ENCODE results near the gene SHANK2. TPM values are rescaled to one million over a fixed set of nuclear protein-coding genes. Genes with fewer than 3 reads are reported as not detected.
"Not testable (repeated sequence)": the region's sequence is repeated elsewhere in the genome, so short reads cannot be mapped to it uniquely, and the experiment has no call there.

Gene SHANK2
- total RNA-seq, 2 experiments from 2014 or later = not detected

GRCh38 chr11:71236836-71237475, 15.4 kb downstream of the SHANK2 start:
- no peak overlapping the region for H3K4me3 Mint-ChIP-seq
- DNase-seq = no peak
- CTCF ChIA-PET = no interaction called here
- no peaks in the 10 kb centered on the region for H3K27me3 Mint-ChIP-seq (ENCODE audit: low read depth)
- H3K4me1 Mint-ChIP-seq (ENCODE audit: low read depth) = peaks cover 4% of the 10 kb centered on the region
- intact Hi-C loops (cut with micrococcal nuclease) = no loop called here
- H3K36me3 Mint-ChIP-seq (ENCODE audit: low read depth) = no peaks in the 10 kb centered on the region
- no peak overlapping the region for H3K27ac Mint-ChIP-seq
- no peaks in the 10 kb centered on the region for H3K9me3 Mint-ChIP-seq

- H3K27ac Mint-ChIP-seq = no peak overlapping the region
- H3K36me3 Mint-ChIP-seq (ENCODE audit: low read depth) = no peaks in the 10 kb centered on the region
- no peaks in the 10 kb centered on the region for H3K4me1 Mint-ChIP-seq (ENCODE audit: low read depth)
- intact Hi-C loops (cut with micrococcal nuclease) = no loop called here
- CTCF ChIA-PET = no interaction called here
- no peak for DNase-seq
- no peak overlapping the region for H3K4me3 Mint-ChIP-seq
- no peaks in the 10 kb centered on the region for H3K27me3 Mint-ChIP-seq (ENCODE audit: low read depth)
- H3K9me3 Mint-ChIP-seq = no peaks in the 10 kb centered on the region
Measured at GRCh38 chr11:71235719-71236118, 16.7 kb downstream of the SHANK2 start.

- H3K36me3 Mint-ChIP-seq (ENCODE audit: low read depth) = not testable (repeated sequence)
Measured at GRCh38 chr11:71233896-71234852, 18.2 kb downstream of the SHANK2 start.

GRCh38 chr11:71232364-71232763, 20.0 kb downstream of the SHANK2 start:
- Mint-ChIP-seq H3K36me3 (ENCODE audit: low read depth) (no peaks in the 10 kb centered on the region), H3K9me3 (peaks cover 9% of the 10 kb centered on the region), H3K27ac (no peak overlapping the region), H3K4me1 (ENCODE audit: low read depth) (no peaks in the 10 kb centered on the region), H3K4me3 (no peak overlapping the region), H3K27me3 (ENCODE audit: low read depth) (peaks cover 7% of the 10 kb centered on the region)
- CTCF ChIA-PET = no interaction called here
- intact Hi-C loops (cut with micrococcal nuclease) = no loop called here
- no peak for DNase-seq

More at GRCh38 chr11:71233896-71234852, 18.2 kb downstream of the SHANK2 start:
- H3K27ac Mint-ChIP-seq; intact Hi-C loops (cut with micrococcal nuclease); H3K27me3 Mint-ChIP-seq (ENCODE audit: low read depth); H3K9me3 Mint-ChIP-seq; DNase-seq; H3K4me3 Mint-ChIP-seq; CTCF ChIA-PET; H3K4me1 Mint-ChIP-seq (ENCODE audit: low read depth): not testable (repeated sequence)

- no peak overlapping the region for H3K27ac Mint-ChIP-seq
- CTCF ChIA-PET = no interaction called here
- no peak overlapping the region for H3K4me3 Mint-ChIP-seq
- H3K4me1 Mint-ChIP-seq (ENCODE audit: low read depth) = no peaks in the 10 kb centered on the region
- intact Hi-C loops (cut with micrococcal nuclease) = no loop called here
- peaks cover 10% of the 10 kb centered on the region for H3K27me3 Mint-ChIP-seq (ENCODE audit: low read depth)
- H3K9me3 Mint-ChIP-seq = peaks cover 23% of the 10 kb centered on the region
- DNase-seq = no peak
- H3K36me3 Mint-ChIP-seq (ENCODE audit: low read depth) = peaks cover 3% of the 10 kb centered on the region
Measured at GRCh38 chr11:71228961-71229360, 23.4 kb downstream of the SHANK2 start.

- intact Hi-C loops (cut with micrococcal nuclease) = no loop called here
- no peak overlapping the region for H3K27ac Mint-ChIP-seq
- no peak overlapping the region for H3K4me3 Mint-ChIP-seq
- peaks cover 3% of the 10 kb centered on the region for H3K36me3 Mint-ChIP-seq (ENCODE audit: low read depth)
- CTCF ChIA-PET = no interaction called here
- H3K27me3 Mint-ChIP-seq (ENCODE audit: low read depth) = peaks cover 11% of the 10 kb centered on the region
- no peaks in the 10 kb centered on the region for H3K4me1 Mint-ChIP-seq (ENCODE audit: low read depth)
- DNase-seq = no peak
- H3K9me3 Mint-ChIP-seq = peaks cover 23% of the 10 kb centered on the region
Measured at GRCh38 chr11:71227058-71227659, 25.2 kb downstream of the SHANK2 start.

- CTCF ChIA-PET = no interaction called here
- intact Hi-C loops (cut with micrococcal nuclease) = no loop called here
- H3K4me1 Mint-ChIP-seq (ENCODE audit: low read depth) = no peaks in the 10 kb centered on the region
- H3K4me3 Mint-ChIP-seq = no peak overlapping the region
- H3K27me3 Mint-ChIP-seq (ENCODE audit: low read depth) = peaks cover 18% of the 10 kb centered on the region
- peaks cover 20% of the 10 kb centered on the region for H3K9me3 Mint-ChIP-seq
- no peak for DNase-seq
- H3K36me3 Mint-ChIP-seq (ENCODE audit: low read depth) = peaks cover 3% of the 10 kb centered on the region
- H3K27ac Mint-ChIP-seq = no peak overlapping the region
Measured at GRCh38 chr11:71223671-71224660, 28.4 kb downstream of the SHANK2 start.

- Mint-ChIP-seq H3K4me1 (ENCODE audit: low read depth) (no peaks in the 10 kb centered on the region), H3K36me3 (ENCODE audit: low read depth) (peaks cover 3% of the 10 kb centered on the region), H3K27ac (no peak overlapping the region), H3K27me3 (ENCODE audit: low read depth) (peaks cover 18% of the 10 kb centered on the region), H3K9me3 (peaks cover 20% of the 10 kb centered on the region), H3K4me3 (no peak overlapping the region)
- intact Hi-C loops (cut with micrococcal nuclease) = no loop called here
- CTCF ChIA-PET = no interaction called here
- DNase-seq = no peak
Measured at GRCh38 chr11:71223081-71223405, 29.3 kb downstream of the SHANK2 start.

GRCh38 chr11:71222318-71223080, 29.9 kb downstream of the SHANK2 start:
- no peak overlapping the region for H3K4me3 Mint-ChIP-seq
- no peak for DNase-seq
- intact Hi-C loops (cut with micrococcal nuclease) = no loop called here
- H3K36me3 Mint-ChIP-seq (ENCODE audit: low read depth) = peaks cover 3% of the 10 kb centered on the region
- H3K4me1 Mint-ChIP-seq (ENCODE audit: low read depth) = no peaks in the 10 kb centered on the region
- peaks cover 14% of the 10 kb centered on the region for H3K27me3 Mint-ChIP-seq (ENCODE audit: low read depth)
- CTCF ChIA-PET = no interaction called here
- H3K27ac Mint-ChIP-seq = no peak overlapping the region
- H3K9me3 Mint-ChIP-seq = peaks cover 15% of the 10 kb centered on the region

GRCh38 chr11:71221821-71222220, 30.6 kb downstream of the SHANK2 start:
- DNase-seq = no peak
- intact Hi-C loops (cut with micrococcal nuclease) = no loop called here
- Mint-ChIP-seq H3K27ac (no peak overlapping the region), H3K9me3 (peaks cover 8% of the 10 kb centered on the region), H3K4me3 (no peak overlapping the region), H3K27me3 (ENCODE audit: low read depth) (peaks cover 10% of the 10 kb centered on the region), H3K36me3 (ENCODE audit: low read depth) (peaks cover 3% of the 10 kb centered on the region), H3K4me1 (ENCODE audit: low read depth) (no peaks in the 10 kb centered on the region)
- CTCF ChIA-PET = no interaction called here

- CTCF ChIA-PET = no interaction called here
- no peak for DNase-seq
- H3K27me3 Mint-ChIP-seq (ENCODE audit: low read depth) = peaks cover 10% of the 10 kb centered on the region
- H3K4me3 Mint-ChIP-seq = no peak overlapping the region
- intact Hi-C loops (cut with micrococcal nuclease) = no loop called here
- H3K36me3 Mint-ChIP-seq (ENCODE audit: low read depth) = peaks cover 3% of the 10 kb centered on the region
- no peaks in the 10 kb centered on the region for H3K4me1 Mint-ChIP-seq (ENCODE audit: low read depth)
- H3K27ac Mint-ChIP-seq = no peak overlapping the region
- peaks cover 6% of the 10 kb centered on the region for H3K9me3 Mint-ChIP-seq
Measured at GRCh38 chr11:71221201-71221600, 31.2 kb downstream of the SHANK2 start.

All from activated naive CD4-positive, alpha-beta T cell treated with anti-CD3 and anti-CD28 coated beads for 36 hours (primary cell).